Neuronal stem cell (in vitro differentiated cells): ENCODE results near the gene PRR35.

Source experiments
- DNase-seq: peaks from one replicate; pipeline ENCODE4 v3.0.0-alpha.2; 2013; ENCODE audit warnings: low spot score
- H2AFZ ChIP-seq: one replicate; pipeline ENCODE4 v1.6.1; 2013; ENCODE audit warnings: mild to moderate bottlenecking, low read length, inconsistent platforms
- H2AK5ac ChIP-seq: 2 replicates; pipeline ENCODE4 v1.6.1; 2013; ENCODE audit warnings: low read depth, mild to moderate bottlenecking, inconsistent platforms, low read length, moderate library complexity, mixed read lengths
- H2BK120ac ChIP-seq: 2 replicates; pipeline ENCODE4 v1.6.1; 2013; ENCODE audit warnings: low read depth, mild to moderate bottlenecking, inconsistent platforms, low read length, moderate library complexity, mixed read lengths
- H2BK12ac ChIP-seq: one replicate; pipeline ENCODE4 v1.6.1; 2013; ENCODE audit warnings: low read length, inconsistent platforms
- H2BK15ac ChIP-seq: 2 replicates; pipeline ENCODE4 v1.6.1; 2013; ENCODE audit warnings: mild to moderate bottlenecking, low read length, inconsistent platforms, mixed read lengths
- H2BK5ac ChIP-seq: one replicate; pipeline ENCODE4 v1.6.1; 2013; ENCODE audit warnings: inconsistent platforms, mild to moderate bottlenecking, low read length, moderate library complexity
- H3K14ac ChIP-seq: one replicate; pipeline ENCODE4 v1.6.1; 2013; ENCODE audit warnings: low read length, inconsistent platforms
- H3K18ac ChIP-seq: 2 replicates; pipeline ENCODE4 v1.6.1; 2013; ENCODE audit warnings: low read length, inconsistent platforms
- H3K23ac ChIP-seq: 2 replicates; pipeline ENCODE4 v1.6.1; 2013; ENCODE audit warnings: low read depth, mild to moderate bottlenecking, mixed read lengths, low read length, inconsistent platforms; ENCODE audit not compliant: poor library complexity
- H3K27ac ChIP-seq: replicated peaks from 3 replicates; pipeline ENCODE4 v1.5.1; 2013; ENCODE audit warnings: low read length, inconsistent platforms
- H3K27me3 ChIP-seq, 3 experiments: 2 replicates each; pipeline ENCODE4 v1.6.1; 2013; ENCODE audit warnings: low read length in 3 of 3, mild to moderate bottlenecking in 2 of 3, inconsistent platforms in 1 of 3, low read depth in 1 of 3, mixed read lengths in 1 of 3, moderate library complexity in 1 of 3; ENCODE audit not compliant: control insufficient read depth in 3 of 3, insufficient read depth in 3 of 3
- H3K36me3 ChIP-seq, 2 donors: replicated peaks in 1 of 2; 2 replicates each; pipeline ENCODE4 v1.6.1; 2013; ENCODE audit warnings: low read length in 2 of 2; ENCODE audit not compliant: control insufficient read depth in 2 of 2, insufficient read depth in 2 of 2
- H3K4ac ChIP-seq: 2 replicates; pipeline ENCODE4 v1.6.1; 2013; ENCODE audit warnings: inconsistent platforms, mild to moderate bottlenecking, low read length, moderate library complexity
- H3K4me1 ChIP-seq, 2 donors: 1 replicate in 1 of 2; 2 replicates in 1 of 2; pipeline ENCODE4 v1.6.1; 2013; ENCODE audit warnings: low read length in 2 of 2, low read depth in 1 of 2; ENCODE audit not compliant: control insufficient read depth in 2 of 2, insufficient read depth in 1 of 2
- H3K4me2 ChIP-seq: one replicate; pipeline ENCODE4 v1.6.1; 2013; ENCODE audit warnings: mild to moderate bottlenecking, low read length, inconsistent platforms; ENCODE audit not compliant: insufficient read depth, poor library complexity, severe bottlenecking
- H3K4me3 ChIP-seq, 2 donors: 2 replicates each; pipeline ENCODE4 v1.5.1; 2013; ENCODE audit warnings: low read length in 2 of 2, mild to moderate bottlenecking in 2 of 2, inconsistent platforms in 1 of 2, moderate library complexity in 1 of 2
- H3K79me1 ChIP-seq: one replicate; pipeline ENCODE4 v1.6.1; 2013; ENCODE audit warnings: low read depth, mild to moderate bottlenecking, inconsistent platforms, low read length, moderate library complexity
- H3K9ac ChIP-seq: one replicate; pipeline ENCODE4 v1.6.1; 2013; ENCODE audit warnings: mild to moderate bottlenecking, low read depth, low read length, inconsistent platforms; ENCODE audit not compliant: poor library complexity
- H3K9me3 ChIP-seq, 2 donors: replicated peaks in 1 of 2; 2 replicates each; pipeline versions ENCODE3 to v1.6.1; 2013; ENCODE audit warnings: low read length in 2 of 2, mild to moderate bottlenecking in 2 of 2, inconsistent platforms in 1 of 2, low read depth in 1 of 2, mixed read lengths in 1 of 2, moderate library complexity in 1 of 2; ENCODE audit not compliant: control insufficient read depth in 2 of 2, insufficient read depth in 1 of 2
- H4K8ac ChIP-seq: one replicate; pipeline ENCODE4 v1.6.1; 2013; ENCODE audit warnings: low read depth, mild to moderate bottlenecking, inconsistent platforms, low read length, moderate library complexity
- H4K91ac ChIP-seq: one replicate; pipeline ENCODE4 v1.6.1; 2013; ENCODE audit warnings: low read length, low read depth, mild to moderate bottlenecking, inconsistent platforms; ENCODE audit not compliant: poor library complexity
- WGBS, 2 donors: extraction: QIAGEN DNeasy Blood & Tissue Kit; methylation state at CpG; one replicate each; pipeline ENCODE4 v1.1.7; 2013; ENCODE audit warnings: missing lambda C conversion rate in 2 of 2, mixed read lengths in 1 of 2; ENCODE audit not compliant: insufficient read length in 2 of 2, insufficient replicate concordance in 1 of 2; ENCODE audit errors: extremely low coverage in 2 of 2; 5-methylcytosine and 5-hydroxymethylcytosine counted together

The PRR35 gene

GRCh38 chr16:580946-581498 lies 20.8 kb downstream of the PRR35 start:
- H3K9me3 ChIP-seq = no peaks in the 10 kb centered on the region
- no peak overlapping the region for H2BK120ac ChIP-seq
- no peak overlapping the region for H3K4ac ChIP-seq
- peak overlapping the region; percentile 23 for H4K8ac ChIP-seq
- no peak for DNase-seq
- no peak overlapping the region for H3K14ac ChIP-seq
- no peak overlapping the region for H3K27ac ChIP-seq
- H2BK15ac ChIP-seq = no peak overlapping the region
- H2AK5ac ChIP-seq = peak overlapping the region; percentile 19
- H3K9ac ChIP-seq = no peak overlapping the region
- H3K36me3 ChIP-seq = peaks cover 8 to 23% of the 10 kb centered on the region in 2 donors
- H3K4me3 ChIP-seq = no peak overlapping the region
- peaks cover 0 to 18% (median 0%) of the 10 kb centered on the region in 3 experiments for H3K27me3 ChIP-seq
- H3K23ac ChIP-seq = peak overlapping the region; percentile 73
- no peak overlapping the region for H2BK12ac ChIP-seq
- H4K91ac ChIP-seq = no peak overlapping the region
- WGBS, 2 donors = no CpG with 5 or more reads among the region's 19 CpGs
- H3K4me1 ChIP-seq = peaks cover 0 to 12% of the 10 kb centered on the region in 2 donors
- no peak overlapping the region for H3K18ac ChIP-seq
- H2BK5ac ChIP-seq = no peak overlapping the region
- no peak overlapping the region for H2AFZ ChIP-seq
- H3K79me1 ChIP-seq = peaks cover 2% of the 10 kb centered on the region
- no peak overlapping the region for H3K4me2 ChIP-seq

- Histone ChIP-seq H4K91ac (no peak overlapping the region), H2BK5ac (no peak overlapping the region)
Observed at GRCh38 chr16:582218-582613, 22.0 kb downstream of the PRR35 start.

GRCh38 chr16:582614-583331 lies 22.6 kb downstream of the PRR35 start:
- Histone ChIP-seq H3K4me1 (peaks cover 0 to 12% of the 10 kb centered on the region in 2 donors), H3K9me3 (no peaks in the 10 kb centered on the region), H3K14ac (peak overlapping the region; percentile 38), H3K23ac (peak overlapping the region; percentile 80), H3K9ac (peak overlapping the region; percentile 21), H3K36me3 (peaks cover 8 to 18% of the 10 kb centered on the region in 2 donors), H4K8ac (no peak overlapping the region), H3K79me1 (peaks cover 2% of the 10 kb centered on the region), H2BK120ac (no peak overlapping the region), H2AFZ (no peak overlapping the region), H4K91ac (no peak overlapping the region), H3K18ac (peak overlapping the region; percentile 85), H3K27me3 (peaks cover 0 to 21% (median 0%) of the 10 kb centered on the region in 3 experiments), H3K4me3 (no peak overlapping the region), H2BK12ac (peak overlapping the region; percentile 73), H2AK5ac (peak overlapping the region; percentile 75), H3K4ac (no peak overlapping the region), H2BK15ac (no peak overlapping the region), H2BK5ac (peak overlapping the region; percentile 75), H3K4me2 (no peak overlapping the region), H3K27ac (no peak overlapping the region)
- DNase-seq = no peak
- WGBS, 2 donors = no CpG with 5 or more reads among the region's 21 CpGs

More at GRCh38 chr16:582218-582613, 22.0 kb downstream of the PRR35 start:
- no peak overlapping the region for H2AK5ac ChIP-seq
- H3K27ac ChIP-seq = no peak overlapping the region
- peak overlapping the region; percentile 77 for H3K9ac ChIP-seq
- no peak overlapping the region for H4K8ac ChIP-seq
- peak overlapping the region; percentile 80 for H3K23ac ChIP-seq
- H3K4me2 ChIP-seq = no peak overlapping the region
- H3K27me3 ChIP-seq = peaks cover 0 to 21% (median 0%) of the 10 kb centered on the region in 3 experiments
- no peak overlapping the region for H2AFZ ChIP-seq
- no peak overlapping the region for H3K18ac ChIP-seq
- peak overlapping the region; percentile 30 for H2BK12ac ChIP-seq
- H3K9me3 ChIP-seq = no peaks in the 10 kb centered on the region
- H3K4ac ChIP-seq = no peak overlapping the region
- H3K79me1 ChIP-seq = peaks cover 2% of the 10 kb centered on the region
- peaks cover 8 to 18% of the 10 kb centered on the region in 2 donors for H3K36me3 ChIP-seq
- H2BK120ac ChIP-seq = no peak overlapping the region
- DNase-seq = no peak
- H3K4me1 ChIP-seq = peaks cover 0 to 12% of the 10 kb centered on the region in 2 donors
- no peak overlapping the region for H2BK15ac ChIP-seq
- peak overlapping the region in 1 of 2 donors; percentile 23 for H3K4me3 ChIP-seq
- no peak overlapping the region for H3K14ac ChIP-seq
- no CpG with 5 or more reads among the region's 18 CpGs for WGBS, 2 donors

- Histone ChIP-seq H4K8ac (no peak overlapping the region), H2BK120ac (no peak overlapping the region), H3K79me1 (peaks cover 2% of the 10 kb centered on the region), H3K9ac (peak overlapping the region; percentile 24), H3K14ac (peak overlapping the region; percentile 38), H3K18ac (peak overlapping the region; percentile 85), H4K91ac (no peak overlapping the region), H2AFZ (no peak overlapping the region), H3K36me3 (peaks cover 8 to 18% of the 10 kb centered on the region in 2 donors), H3K4me3 (no peak overlapping the region), H2BK15ac (no peak overlapping the region), H3K23ac (peak overlapping the region; percentile 96), H3K4me1 (peaks cover 6 to 16% of the 10 kb centered on the region in 2 donors), H3K4me2 (peak overlapping the region; percentile 43), H3K27ac (no peak overlapping the region), H3K27me3 (peaks cover 0 to 21% (median 0%) of the 10 kb centered on the region in 3 experiments), H2BK5ac (no peak overlapping the region), H3K9me3 (no peaks in the 10 kb centered on the region), H3K4ac (no peak overlapping the region), H2AK5ac (peak overlapping the region; percentile 94), H2BK12ac (peak overlapping the region; percentile 58)
- WGBS, 2 donors = no CpG with 5 or more reads among the region's 16 CpGs
- no peak for DNase-seq
Observed at GRCh38 chr16:583470-583814, 23.2 kb downstream of the PRR35 start.
